Psoas muscle (tissue), 8 donors: ENCODE data around the gene ADCYAP1R1. TPM values are rescaled to one million over a fixed set of nuclear protein-coding genes. Genes with fewer than 3 reads are reported as not detected.

Experiments used
- ATAC-seq, 4 donors: fragments of 200-7000 bp; cut with Tn5 transposase; one replicate each; pipeline ENCODE4 v1.9.1; 2020; ENCODE audit warnings: moderate library complexity in 3 of 4, mild to moderate bottlenecking in 2 of 4
- DNase-seq, 2 donors: peaks; one replicate each; pipeline ENCODE4 v3.0.0-alpha.2; 2020
- H3K27ac ChIP-seq: fragments of 200-600 bp; one replicate; pipeline ENCODE4 v1.8.0; 2022
- H3K27me3 ChIP-seq, 3 donors: fragments of 200-600 bp in 1 of 3; one replicate each; pipeline versions ENCODE4 v1.6.1 to v1.8.0; 2013 to 2022; ENCODE audit warnings: low read length in 2 of 3, mild to moderate bottlenecking in 2 of 3, moderate library complexity in 1 of 3; ENCODE audit not compliant: insufficient read depth in 3 of 3
- H3K36me3 ChIP-seq, 2 donors: fragments of 200-600 bp in 1 of 2; one replicate each; pipeline versions ENCODE4 v1.6.1 to v1.8.0; 2013 to 2022; ENCODE audit warnings: low read depth in 1 of 2, mild to moderate bottlenecking in 1 of 2, moderate library complexity in 1 of 2; ENCODE audit not compliant: insufficient read depth in 1 of 2
- H3K4me1 ChIP-seq: fragments of 200-600 bp; one replicate; pipeline ENCODE4 v1.8.0; 2022
- H3K4me3 ChIP-seq: fragments of 200-600 bp; one replicate; pipeline ENCODE4 v1.8.0; 2022; ENCODE audit warnings: mild to moderate bottlenecking
- H3K9me3 ChIP-seq: fragments of 200-600 bp; one replicate; pipeline ENCODE4 v1.8.0; 2022
- CTCF ChIP-seq: fragments of 200-600 bp; IDR thresholded peaks from one replicate; pipeline ENCODE4 v1.8.0; 2022; ENCODE audit warnings: antibody characterized with exemption
- WGBS, 3 donors: extraction: QIAGEN DNeasy Blood & Tissue Kit; methylation state at CpG; one replicate each; pipeline versions ENCODE4 v1.1.6 to v1.1.7; 2013; 5-methylcytosine and 5-hydroxymethylcytosine counted together
- intact Hi-C, 2 donors: fragments of 100-400 bp; cut with DNase I; formaldehyde crosslinking; loops; one replicate each; pipeline versions ENCODE4 v1.11.0 to v1.14.2; 2022
- polyA plus RNA-seq, 3 donors: library from polyadenylated mRNA; stranded (reverse); fragments of 200-250 nt; gene quantifications; one replicate each; pipeline ENCODE4 v1.2.3, GENCODE V29; 2013
- total RNA-seq, 4 donors: library from RNA; stranded (reverse); fragmentation: NEBNext Ultra II Directional in 2 of 4; extraction: Animal tissue kit (Norgen Biotek cat#: 25700) in 2 of 4; gene quantifications; one replicate each; pipeline versions ENCODE4 v1.2.1 to v1.2.4, GENCODE V29; 2021 to 2023
- donor health status: healthy with polysubstance abuse.
- donor health status: DM: no; HTN: no; CAD: no; lungs with moderate emphysema.
- donor health status: Bipolar disorder and iron deficiency.
- donor health status: healthy.
- donor health status: DM: yes; HTN: yes; CAD: no.
- donor health status: DM: no; HTN: no; CAD: no.
- donor health status: DM: no; HTN: no; CAD: no.
- donor health status: DM: yes; HTN: yes; CAD: no.

The ADCYAP1R1 gene
- total and polyA plus RNA-seq, 7 donors = 0.40 to 6.6 (median 1.2) TPM

DNA sequence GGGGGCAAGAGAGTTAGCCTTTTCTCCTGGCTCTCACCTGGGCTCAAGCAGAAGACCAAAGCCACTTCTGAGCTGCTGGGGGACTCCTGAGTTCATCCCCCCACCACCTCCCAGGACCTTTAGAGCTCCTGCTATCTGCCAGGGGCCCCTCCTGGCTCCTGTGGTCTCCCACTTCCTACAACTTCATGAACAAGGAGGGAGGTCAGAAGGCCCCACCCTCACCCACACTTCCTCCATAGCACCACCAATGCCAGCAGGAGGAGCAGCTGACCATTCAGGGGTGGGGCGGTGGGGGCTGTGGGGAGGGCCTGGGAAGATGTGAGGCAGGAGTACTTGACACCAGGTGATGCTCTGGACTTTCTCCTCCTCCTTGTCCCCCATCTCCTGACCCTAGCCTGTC is 32.6 kb upstream of the ADCYAP1R1 start:
- intact Hi-C loops = no loop called here

DNA sequence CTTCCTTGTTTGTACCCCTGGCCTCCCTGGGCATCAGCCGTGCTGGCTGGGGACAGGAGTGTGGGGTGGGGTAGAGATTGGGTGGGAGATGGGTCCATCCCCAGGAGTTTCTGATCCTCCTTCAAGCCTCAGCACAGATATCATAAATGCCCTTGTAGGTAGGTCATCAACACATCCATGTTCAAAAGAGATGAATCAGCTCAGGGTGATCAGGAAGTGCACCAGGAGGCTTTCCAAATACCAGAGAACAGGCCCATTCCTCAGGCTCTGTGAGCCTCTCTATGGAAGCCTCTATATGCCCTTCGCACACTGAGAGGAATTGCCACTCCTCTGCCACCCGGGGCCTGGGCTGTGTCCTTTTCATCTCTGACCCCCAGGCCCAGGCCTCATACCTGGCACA is 31.9 kb upstream of the ADCYAP1R1 start:
- Histone ChIP-seq H3K4me1 (no peaks in the 10 kb centered on the region), H3K9me3 (no peaks in the 10 kb centered on the region), H3K4me3 (no peak overlapping the region), H3K36me3 (no peaks in the 10 kb centered on the region), H3K27ac (no peak overlapping the region), H3K27me3 (peaks cover 0 to 2% (median 0%) of the 10 kb centered on the region in 3 donors)
- TF ChIP-seq CTCF = no peak
- DNase-seq = no peak
- 89 to 96% (median 90%) methylated on average over 3 of the region's 3 CpGs for whole genome bisulfite sequencing, 3 donors
- no peak for ATAC-seq
- intact Hi-C loops = no loop called here

More for the DNA sequence above, 32.6 kb upstream of the ADCYAP1R1 start:
- Histone ChIP-seq H3K27me3 (peaks cover 0 to 2% (median 0%) of the 10 kb centered on the region in 3 donors), H3K4me3 (no peak overlapping the region), H3K4me1 (no peaks in the 10 kb centered on the region), H3K9me3 (no peaks in the 10 kb centered on the region), H3K27ac (no peak overlapping the region), H3K36me3 (no peaks in the 10 kb centered on the region)
- DNase-seq (no peak), ATAC-seq (peak in 1 of 4 donors; percentile 38)
- WGBS, 3 donors = 86 to 100% (median 90%) methylated on average over 1 of the region's 1 CpG
- no peak for TF ChIP-seq CTCF

DNA sequence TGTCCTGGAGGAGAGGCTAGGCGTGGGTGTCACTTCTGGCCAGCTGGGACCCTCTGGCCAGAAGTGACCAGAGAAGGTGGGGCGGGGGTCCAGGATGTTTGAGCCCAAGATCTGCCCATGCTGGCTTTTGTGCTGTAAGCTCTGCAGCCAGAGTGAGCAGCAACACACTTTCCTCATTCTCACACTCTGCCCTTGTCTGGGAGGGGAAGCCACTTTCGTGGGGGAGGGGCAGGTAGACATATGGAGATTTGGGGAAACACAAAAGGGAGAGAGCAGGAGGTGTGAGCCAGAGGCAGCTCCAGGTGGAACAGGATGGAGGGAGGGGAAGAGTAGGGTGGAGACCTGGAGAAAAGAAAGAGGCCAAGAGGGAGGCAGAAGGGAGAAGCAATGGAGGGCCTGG is 31.5 kb upstream of the ADCYAP1R1 start:
- Histone ChIP-seq H3K27me3 (peaks cover 0 to 2% (median 0%) of the 10 kb centered on the region in 3 donors), H3K4me1 (no peaks in the 10 kb centered on the region), H3K4me3 (no peak overlapping the region), H3K27ac (no peak overlapping the region), H3K36me3 (no peaks in the 10 kb centered on the region), H3K9me3 (no peaks in the 10 kb centered on the region)
- intact Hi-C loops = no loop called here
- no peak for ATAC-seq
- 87 to 89% (median 88%) methylated on average over 3 of the region's 3 CpGs for WGBS, 3 donors
- DNase-seq = no peak
- no peak for TF ChIP-seq CTCF

GRCh38 chr7:31022117-31022516 is 30.0 kb upstream of the ADCYAP1R1 start:
- Histone ChIP-seq H3K27ac (no peak overlapping the region), H3K27me3 (peaks cover 0 to 4% (median 2%) of the 10 kb centered on the region in 3 donors), H3K9me3 (no peaks in the 10 kb centered on the region), H3K36me3 (no peaks in the 10 kb centered on the region), H3K4me1 (no peaks in the 10 kb centered on the region), H3K4me3 (no peak overlapping the region)
- TF ChIP-seq CTCF = no peak
- no peak for ATAC-seq
- 89 to 98% (median 92%) methylated on average over 4 of the region's 4 CpGs for WGBS, 3 donors
- no peak for DNase-seq
- intact Hi-C loops = no loop called here

GRCh38 chr7:31022726-31023125 is 29.4 kb upstream of the ADCYAP1R1 start:
- 82 to 95% (median 94%) methylated on average over 3 of the region's 3 CpGs for WGBS, 3 donors
- no peak for DNase-seq
- intact Hi-C loops = no loop called here
- no peaks in the 10 kb centered on the region for H3K36me3 ChIP-seq
- H3K9me3 ChIP-seq = no peaks in the 10 kb centered on the region
- no peak for TF ChIP-seq CTCF
- H3K27me3 ChIP-seq = peaks cover 0 to 10% (median 3%) of the 10 kb centered on the region in 3 donors
- H3K27ac ChIP-seq = no peak overlapping the region
- H3K4me3 ChIP-seq = no peak overlapping the region
- no peaks in the 10 kb centered on the region for H3K4me1 ChIP-seq
- no peak for ATAC-seq
